ENCODE measurements around the gene DBI.

- TF ChIP-seq POLR2A (IDR thresholded peaks at IDR 0.05), result no peak
- no peak for TF ChIP-seq CTCF (IDR thresholded peaks at IDR 0.05)
Measured at GRCh38 chr2:119323459-119323858, 43.3 kb upstream of the DBI start.
